ENCODE data around the gene NUDT14. TPM values are rescaled to one million over a fixed set of nuclear protein-coding genes. Genes with fewer than 3 reads are reported as not detected.

Gene NUDT14
- total and polyA plus RNA-seq, 9 donors, result 0.68 to 22.5 (median 11.4) TPM

GRCh38 chr14:105167303-105168092 lies 13.6 kb downstream of the NUDT14 start:
- Histone ChIP-seq H3K9me3 (no peaks in the 10 kb centered on the region), H3K4me1 (ENCODE audit: insufficient read depth) (peaks cover 4% of the 10 kb centered on the region), H3K36me3 (no peaks in the 10 kb centered on the region), H3K27me3 (no peaks in the 10 kb centered on the region), H3K27ac (no peak overlapping the region), H3K4me3 (peak overlapping the region; percentile 7)
- TF ChIP-seq CTCF (IDR thresholded peaks at IDR 0.05), result no peak
- TF ChIP-seq POLR2A (IDR thresholded peaks at IDR 0.05), result no peak
- no peak for TF ChIP-seq EP300 (IDR thresholded peaks at IDR 0.05)
- intact Hi-C loops (cut with DNase I), result no loop called here
- no peak for DNase-seq
- 2 to 19% (median 3%) methylated on average over 15 to 116 of the region's 116 CpGs for WGBS, 3 donors

- Histone ChIP-seq H3K4me1 (ENCODE audit: insufficient read depth) (peaks cover 4% of the 10 kb centered on the region), H3K27ac (no peak overlapping the region), H3K9me3 (no peaks in the 10 kb centered on the region), H3K36me3 (no peaks in the 10 kb centered on the region), H3K4me3 (no peak overlapping the region), H3K27me3 (no peaks in the 10 kb centered on the region)
- TF ChIP-seq POLR2A (IDR thresholded peaks at IDR 0.05) (no peak), EP300 (IDR thresholded peaks at IDR 0.05) (no peak)
- 50 to 60% (median 52%) methylated on average over 20 to 22 of the region's 22 CpGs for WGBS, 3 donors
- no peak for DNase-seq
- intact Hi-C loops (cut with DNase I), result no loop called here
Observed at GRCh38 chr14:105166571-105167302, 14.4 kb downstream of the NUDT14 start.

- Histone ChIP-seq H3K27ac (no peak overlapping the region), H3K9me3 (no peaks in the 10 kb centered on the region), H3K4me1 (ENCODE audit: insufficient read depth) (peaks cover 4% of the 10 kb centered on the region), H3K4me3 (no peak overlapping the region), H3K27me3 (no peaks in the 10 kb centered on the region), H3K36me3 (no peaks in the 10 kb centered on the region)
- intact Hi-C loops (cut with DNase I), result no loop called here
- DNase-seq, result no peak
- 82 to 91% (median 88%) methylated on average over 29 to 32 of the region's 32 CpGs for WGBS, 3 donors
- TF ChIP-seq EP300 (IDR thresholded peaks at IDR 0.05) (no peak), CTCF (IDR thresholded peaks at IDR 0.05) (no peak), POLR2A (IDR thresholded peaks at IDR 0.05) (no peak)
Observed at GRCh38 chr14:105165761-105166485, 15.2 kb downstream of the NUDT14 start.

- Histone ChIP-seq H3K27me3 (no peaks in the 10 kb centered on the region), H3K9me3 (no peaks in the 10 kb centered on the region)
Observed at GRCh38 chr14:105165134-105165704, 15.9 kb downstream of the NUDT14 start.

More at GRCh38 chr14:105165134-105165704, 15.9 kb downstream of the NUDT14 start:
- Histone ChIP-seq H3K27ac (no peak overlapping the region), H3K4me3 (no peak overlapping the region), H3K36me3 (no peaks in the 10 kb centered on the region), H3K4me1 (ENCODE audit: insufficient read depth) (peaks cover 4% of the 10 kb centered on the region)
- WGBS, 3 donors, result 74 to 81% (median 76%) methylated on average over 10 of the region's 10 CpGs
- intact Hi-C loops (cut with DNase I), result no loop called here
- TF ChIP-seq EP300 (IDR thresholded peaks at IDR 0.05) (no peak), POLR2A (IDR thresholded peaks at IDR 0.05) (no peak), CTCF (IDR thresholded peaks at IDR 0.05) (no peak)
- DNase-seq, result no peak

Measured in ovary (tissue), 9 donors.